GM12801 (cell line): ENCODE results near the gene TIAM2.

Source experiments
- CTCF ChIP-seq: IDR thresholded peaks from one replicate; pipeline ENCODE4 v1.5.1; 2011; ENCODE audit warnings: control low read depth; ENCODE audit not compliant: insufficient read length; ENCODE audit errors: extremely low read depth

Gene TIAM2

GRCh38 chr6:155154158-155154830 is 159.2 kb downstream of the TIAM2 start:
- no peak for TF ChIP-seq CTCF

GRCh38 chr6:155155787-155156447 is 160.8 kb downstream of the TIAM2 start:
- no peak for TF ChIP-seq CTCF

GRCh38 chr6:155157101-155157500 is 162.0 kb downstream of the TIAM2 start:
- no peak for TF ChIP-seq CTCF

GRCh38 chr6:155158030-155158843 is 163.1 kb downstream of the TIAM2 start:
- TF ChIP-seq CTCF = no peak

GRCh38 chr6:155162682-155163081 is 167.6 kb downstream of the TIAM2 start:
- no peak for TF ChIP-seq CTCF

- TF ChIP-seq CTCF = no peak
Measured at GRCh38 chr6:155163601-155164000, 168.5 kb downstream of the TIAM2 start.

GRCh38 chr6:155165029-155165710 is 170.1 kb downstream of the TIAM2 start:
- no peak for TF ChIP-seq CTCF
